OCI-LY3 (cell line): ENCODE data around the gene MAS1.
"Not testable (repeated sequence)": the region's sequence is repeated elsewhere in the genome, so short reads cannot be mapped to it uniquely, and the experiment has no call there.

ENCODE experiments used
- H2AFZ ChIP-seq: fragments of 200-600, 300-600 bp; shearing (Covaris generic); 2 replicates; pipeline ENCODE4 v1.6.0; 2014; ENCODE audit warnings: antibody characterized with exemption, low read depth, low read length
- H3K27ac ChIP-seq: fragments of 200-600, 300-600 bp; sonication (generic); 2 replicates; pipeline ENCODE4 v1.5.1; 2014; ENCODE audit warnings: mild to moderate bottlenecking, low read length, moderate library complexity, mixed read lengths
- H3K27me3 ChIP-seq: fragments of 200-600, 300-600 bp; sonication (generic); 2 replicates; pipeline ENCODE4 v1.6.1; 2014; ENCODE audit warnings: low read depth, low read length, mixed read lengths
- H3K36me3 ChIP-seq: fragments of 200-600, 300-600 bp; sonication (generic); replicated peaks from 2 replicates; pipeline ENCODE3; 2014; ENCODE audit warnings: low read depth, low read length, mixed read lengths
- H3K4me1 ChIP-seq: fragments of 300-600, 200-600 bp; sonication (generic); 2 replicates; pipeline ENCODE4 v1.6.1; 2014; ENCODE audit warnings: low read length, mixed read lengths
- H3K4me2 ChIP-seq: fragments of 200-600, 300-600 bp; sonication (generic); 2 replicates; pipeline ENCODE4 v1.6.1; 2014; ENCODE audit warnings: low read length, mixed read lengths
- H3K4me3 ChIP-seq: fragments of 300-600, 200-600 bp; sonication (generic); 2 replicates; pipeline ENCODE4 v1.5.1; 2014; ENCODE audit warnings: antibody characterized with exemption, mild to moderate bottlenecking, low read length, moderate library complexity
- H3K79me2 ChIP-seq: fragments of 300-600, 200-600 bp; shearing (Covaris generic); 2 replicates; pipeline ENCODE4 v1.6.1; 2014; ENCODE audit warnings: mild to moderate bottlenecking, low read length, mixed read lengths
- H3K9ac ChIP-seq: fragments of 300-600, 200-600 bp; shearing (Covaris generic); 2 replicates; pipeline ENCODE4 v1.6.0; 2014; ENCODE audit warnings: mild to moderate bottlenecking, low read length, moderate library complexity
- H3K9me3 ChIP-seq: fragments of 200-600, 300-600 bp; shearing (Covaris generic); 2 replicates; pipeline ENCODE4 v1.6.1; 2014; ENCODE audit warnings: low read length, mixed read lengths; ENCODE audit not compliant: insufficient read depth
- H4K20me1 ChIP-seq: fragments of 200-600, 300-600 bp; sonication (generic); 2 replicates; pipeline ENCODE4 v1.6.1; 2016; ENCODE audit warnings: low read length, mixed read lengths; ENCODE audit not compliant: insufficient read depth
- EZH2phosphoT487 ChIP-seq: fragments of 200-600 bp; shearing (Covaris generic); IDR thresholded peaks from 2 replicates; pipeline ENCODE4 v1.6.1; 2018; ENCODE audit warnings: antibody characterized with exemption, mixed run types, low read depth
- TF ChIP-seq, protein P1 (sequence below): fragments of 200-600, 300-600 bp; sonication (generic); IDR thresholded peaks from 2 replicates; pipeline ENCODE4 v1.5.1; 2014; ENCODE audit warnings: antibody characterized with exemption, low read length, low read depth

The MAS1 gene

DNA sequence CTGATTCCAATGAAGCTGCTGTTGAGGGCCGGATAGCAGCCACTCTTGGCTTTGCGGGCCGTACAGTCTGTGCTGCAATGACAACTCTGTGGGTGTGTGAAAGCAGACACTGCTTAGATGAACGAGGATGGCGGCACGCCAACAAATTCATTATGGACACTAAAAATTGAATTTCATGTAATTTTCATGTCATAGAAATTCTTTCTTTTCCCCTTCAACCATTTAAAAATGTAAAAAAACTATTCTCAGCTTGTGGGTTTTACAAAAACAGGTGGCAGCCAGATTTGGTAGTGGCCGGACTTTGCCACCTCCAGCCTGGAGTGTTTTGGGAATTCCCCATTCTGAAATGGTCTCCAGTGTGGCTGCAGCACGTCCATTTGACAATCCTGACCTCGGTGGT lies 26.0 kb downstream of the MAS1 start:
- Histone ChIP-seq H3K4me3 (no peak overlapping the region), H3K9me3 (no peaks in the 10 kb centered on the region), H3K27ac (no peak overlapping the region), H3K79me2 (no peaks in the 10 kb centered on the region), H3K36me3 (no peaks in the 10 kb centered on the region), H4K20me1 (no peaks in the 10 kb centered on the region), H3K27me3 (peaks cover 7% of the 10 kb centered on the region; the same call in 1 of the 2 replicates), H3K9ac (no peak overlapping the region), H2AFZ (no peak overlapping the region), H3K4me1 (0 out of 2 replicates have a peak, but pooled peaks cover 6% of the 10 kb centered on the region), H3K4me2 (peak overlapping the region; percentile 34; the same call in 1 of the 2 replicates)
- no peak for TF ChIP-seq EZH2phosphoT487
- TF ChIP-seq, protein P1, sequence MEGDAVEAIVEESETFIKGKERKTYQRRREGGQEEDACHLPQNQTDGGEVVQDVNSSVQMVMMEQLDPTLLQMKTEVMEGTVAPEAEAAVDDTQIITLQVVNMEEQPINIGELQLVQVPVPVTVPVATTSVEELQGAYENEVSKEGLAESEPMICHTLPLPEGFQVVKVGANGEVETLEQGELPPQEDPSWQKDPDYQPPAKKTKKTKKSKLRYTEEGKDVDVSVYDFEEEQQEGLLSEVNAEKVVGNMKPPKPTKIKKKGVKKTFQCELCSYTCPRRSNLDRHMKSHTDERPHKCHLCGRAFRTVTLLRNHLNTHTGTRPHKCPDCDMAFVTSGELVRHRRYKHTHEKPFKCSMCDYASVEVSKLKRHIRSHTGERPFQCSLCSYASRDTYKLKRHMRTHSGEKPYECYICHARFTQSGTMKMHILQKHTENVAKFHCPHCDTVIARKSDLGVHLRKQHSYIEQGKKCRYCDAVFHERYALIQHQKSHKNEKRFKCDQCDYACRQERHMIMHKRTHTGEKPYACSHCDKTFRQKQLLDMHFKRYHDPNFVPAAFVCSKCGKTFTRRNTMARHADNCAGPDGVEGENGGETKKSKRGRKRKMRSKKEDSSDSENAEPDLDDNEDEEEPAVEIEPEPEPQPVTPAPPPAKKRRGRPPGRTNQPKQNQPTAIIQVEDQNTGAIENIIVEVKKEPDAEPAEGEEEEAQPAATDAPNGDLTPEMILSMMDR: no peak

DNA sequence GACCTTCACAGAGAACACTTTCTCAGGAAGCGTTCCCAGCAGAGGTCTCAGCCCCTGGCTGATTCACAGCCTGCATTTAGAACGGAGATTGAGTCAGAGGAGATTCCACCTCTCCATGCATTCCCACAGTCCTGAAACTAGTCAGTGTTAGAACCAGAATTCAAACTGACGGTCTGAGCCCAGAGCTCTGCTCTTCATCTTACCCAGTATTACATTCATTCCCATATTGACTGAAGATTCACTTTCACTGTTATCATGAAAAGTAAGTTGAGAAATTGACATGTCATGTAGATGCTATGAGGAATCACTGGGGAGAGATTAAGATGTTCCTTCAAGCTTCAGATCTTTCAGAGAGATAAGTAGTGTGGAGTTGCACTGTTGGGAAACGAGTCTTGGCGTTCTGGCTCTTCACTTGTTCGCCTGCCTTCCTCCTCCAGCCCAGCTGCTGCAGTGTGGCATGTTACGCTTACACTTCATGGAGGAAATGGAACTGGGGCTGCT lies 28.3 kb downstream of the MAS1 start:
- no peak overlapping the region for H2AFZ ChIP-seq
- no peaks in the 10 kb centered on the region for H3K36me3 ChIP-seq
- no peaks in the 10 kb centered on the region for H3K27me3 ChIP-seq
- no peaks in the 10 kb centered on the region for H3K79me2 ChIP-seq
- no peak overlapping the region for H3K4me3 ChIP-seq
- H3K4me1 ChIP-seq: 0 out of 2 replicates have a peak, but pooled peaks cover 6% of the 10 kb centered on the region
- H3K9me3 ChIP-seq: no peaks in the 10 kb centered on the region
- no peak for TF ChIP-seq EZH2phosphoT487
- TF ChIP-seq, protein P1: no peak
- H4K20me1 ChIP-seq: no peaks in the 10 kb centered on the region
- no peak overlapping the region for H3K4me2 ChIP-seq
- no peak overlapping the region for H3K27ac ChIP-seq
- H3K9ac ChIP-seq: no peak overlapping the region

DNA sequence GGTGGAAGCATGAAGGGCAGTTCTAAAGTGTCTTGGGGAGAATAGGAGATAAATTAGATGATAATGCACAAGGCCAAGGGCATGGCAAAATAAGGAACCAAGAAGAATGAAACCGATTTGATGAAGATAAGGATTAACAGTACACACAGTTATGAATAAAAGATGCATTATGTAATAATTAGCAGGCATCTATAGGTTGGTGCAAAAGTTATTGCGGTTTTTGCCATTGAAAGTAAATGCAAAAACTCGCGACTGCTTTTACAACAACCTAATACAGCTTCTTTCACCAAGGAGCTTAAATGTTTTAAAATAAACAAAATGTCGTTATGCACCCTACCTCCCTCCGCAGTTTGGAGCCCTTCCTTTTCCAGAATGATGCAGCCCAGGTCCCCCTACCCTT lies 29.0 kb downstream of the MAS1 start:
- H3K4me1 ChIP-seq: 0 out of 2 replicates have a peak, but pooled peaks cover 6% of the 10 kb centered on the region
- no peaks in the 10 kb centered on the region for H3K36me3 ChIP-seq
- TF ChIP-seq, protein P1: no peak
- no peak for TF ChIP-seq EZH2phosphoT487
- no peaks in the 10 kb centered on the region for H3K79me2 ChIP-seq
- H4K20me1 ChIP-seq: no peaks in the 10 kb centered on the region
- no peaks in the 10 kb centered on the region for H3K27me3 ChIP-seq
- H3K4me2 ChIP-seq: no peak overlapping the region
- H3K27ac ChIP-seq: no peak overlapping the region
- no peak overlapping the region for H2AFZ ChIP-seq
- H3K9me3 ChIP-seq: no peaks in the 10 kb centered on the region
- no peak overlapping the region for H3K9ac ChIP-seq
- H3K4me3 ChIP-seq: no peak overlapping the region

DNA sequence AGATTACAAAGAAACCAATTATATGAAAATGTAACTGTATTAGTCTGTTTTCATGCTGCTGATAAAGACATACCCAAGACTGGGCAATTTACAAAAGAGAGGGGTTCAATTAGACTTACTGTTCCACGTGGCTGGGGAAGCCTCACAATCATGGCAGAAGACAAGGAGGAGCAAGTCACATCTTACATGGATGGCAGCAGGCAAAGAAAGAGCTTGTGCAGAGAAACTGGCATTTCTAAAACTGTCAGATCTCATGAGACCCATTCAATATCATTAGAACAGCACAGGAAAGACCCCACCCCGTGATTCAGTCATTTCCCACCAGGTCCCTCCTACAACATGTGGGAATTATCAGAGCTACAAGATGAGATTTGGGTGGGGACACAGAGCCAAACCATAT lies 33.4 kb downstream of the MAS1 start:
- H3K4me3 ChIP-seq, H2AFZ ChIP-seq, H3K4me1 ChIP-seq, H3K9me3 ChIP-seq, H3K27me3 ChIP-seq, H3K27ac ChIP-seq, H4K20me1 ChIP-seq, H3K9ac ChIP-seq, H3K79me2 ChIP-seq, H3K4me2 ChIP-seq, H3K36me3 ChIP-seq: not testable (repeated sequence)
